ENCODE data around the gene PIN1. TPM values are rescaled to one million over a fixed set of nuclear protein-coding genes. Genes with fewer than 3 reads are reported as not detected.

PIN1 gene
- total and polyA plus RNA-seq, 2 of the 8 experiments (the other 6 are each of a cell fraction or from before 2014, with no cell fraction given): 78.3 to 90.8 TPM

DNA sequence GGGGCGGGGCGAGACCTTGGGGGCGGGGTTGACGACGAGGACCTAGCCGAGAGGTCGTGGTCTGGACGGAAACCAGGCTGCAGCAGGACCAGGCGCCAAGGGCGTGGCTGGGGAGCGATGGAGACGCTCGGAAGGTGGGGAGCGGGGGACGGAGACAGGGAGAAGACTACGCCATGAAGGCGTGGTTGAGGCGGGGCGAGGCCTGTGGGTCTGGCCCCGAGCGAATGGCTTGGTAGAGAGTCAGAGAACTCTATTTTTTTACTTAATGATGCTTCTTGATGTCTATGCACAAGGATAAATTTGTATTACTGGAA is 15.6 kb upstream of the PIN1 start (continued):
- TF ChIP-seq, protein P1, sequence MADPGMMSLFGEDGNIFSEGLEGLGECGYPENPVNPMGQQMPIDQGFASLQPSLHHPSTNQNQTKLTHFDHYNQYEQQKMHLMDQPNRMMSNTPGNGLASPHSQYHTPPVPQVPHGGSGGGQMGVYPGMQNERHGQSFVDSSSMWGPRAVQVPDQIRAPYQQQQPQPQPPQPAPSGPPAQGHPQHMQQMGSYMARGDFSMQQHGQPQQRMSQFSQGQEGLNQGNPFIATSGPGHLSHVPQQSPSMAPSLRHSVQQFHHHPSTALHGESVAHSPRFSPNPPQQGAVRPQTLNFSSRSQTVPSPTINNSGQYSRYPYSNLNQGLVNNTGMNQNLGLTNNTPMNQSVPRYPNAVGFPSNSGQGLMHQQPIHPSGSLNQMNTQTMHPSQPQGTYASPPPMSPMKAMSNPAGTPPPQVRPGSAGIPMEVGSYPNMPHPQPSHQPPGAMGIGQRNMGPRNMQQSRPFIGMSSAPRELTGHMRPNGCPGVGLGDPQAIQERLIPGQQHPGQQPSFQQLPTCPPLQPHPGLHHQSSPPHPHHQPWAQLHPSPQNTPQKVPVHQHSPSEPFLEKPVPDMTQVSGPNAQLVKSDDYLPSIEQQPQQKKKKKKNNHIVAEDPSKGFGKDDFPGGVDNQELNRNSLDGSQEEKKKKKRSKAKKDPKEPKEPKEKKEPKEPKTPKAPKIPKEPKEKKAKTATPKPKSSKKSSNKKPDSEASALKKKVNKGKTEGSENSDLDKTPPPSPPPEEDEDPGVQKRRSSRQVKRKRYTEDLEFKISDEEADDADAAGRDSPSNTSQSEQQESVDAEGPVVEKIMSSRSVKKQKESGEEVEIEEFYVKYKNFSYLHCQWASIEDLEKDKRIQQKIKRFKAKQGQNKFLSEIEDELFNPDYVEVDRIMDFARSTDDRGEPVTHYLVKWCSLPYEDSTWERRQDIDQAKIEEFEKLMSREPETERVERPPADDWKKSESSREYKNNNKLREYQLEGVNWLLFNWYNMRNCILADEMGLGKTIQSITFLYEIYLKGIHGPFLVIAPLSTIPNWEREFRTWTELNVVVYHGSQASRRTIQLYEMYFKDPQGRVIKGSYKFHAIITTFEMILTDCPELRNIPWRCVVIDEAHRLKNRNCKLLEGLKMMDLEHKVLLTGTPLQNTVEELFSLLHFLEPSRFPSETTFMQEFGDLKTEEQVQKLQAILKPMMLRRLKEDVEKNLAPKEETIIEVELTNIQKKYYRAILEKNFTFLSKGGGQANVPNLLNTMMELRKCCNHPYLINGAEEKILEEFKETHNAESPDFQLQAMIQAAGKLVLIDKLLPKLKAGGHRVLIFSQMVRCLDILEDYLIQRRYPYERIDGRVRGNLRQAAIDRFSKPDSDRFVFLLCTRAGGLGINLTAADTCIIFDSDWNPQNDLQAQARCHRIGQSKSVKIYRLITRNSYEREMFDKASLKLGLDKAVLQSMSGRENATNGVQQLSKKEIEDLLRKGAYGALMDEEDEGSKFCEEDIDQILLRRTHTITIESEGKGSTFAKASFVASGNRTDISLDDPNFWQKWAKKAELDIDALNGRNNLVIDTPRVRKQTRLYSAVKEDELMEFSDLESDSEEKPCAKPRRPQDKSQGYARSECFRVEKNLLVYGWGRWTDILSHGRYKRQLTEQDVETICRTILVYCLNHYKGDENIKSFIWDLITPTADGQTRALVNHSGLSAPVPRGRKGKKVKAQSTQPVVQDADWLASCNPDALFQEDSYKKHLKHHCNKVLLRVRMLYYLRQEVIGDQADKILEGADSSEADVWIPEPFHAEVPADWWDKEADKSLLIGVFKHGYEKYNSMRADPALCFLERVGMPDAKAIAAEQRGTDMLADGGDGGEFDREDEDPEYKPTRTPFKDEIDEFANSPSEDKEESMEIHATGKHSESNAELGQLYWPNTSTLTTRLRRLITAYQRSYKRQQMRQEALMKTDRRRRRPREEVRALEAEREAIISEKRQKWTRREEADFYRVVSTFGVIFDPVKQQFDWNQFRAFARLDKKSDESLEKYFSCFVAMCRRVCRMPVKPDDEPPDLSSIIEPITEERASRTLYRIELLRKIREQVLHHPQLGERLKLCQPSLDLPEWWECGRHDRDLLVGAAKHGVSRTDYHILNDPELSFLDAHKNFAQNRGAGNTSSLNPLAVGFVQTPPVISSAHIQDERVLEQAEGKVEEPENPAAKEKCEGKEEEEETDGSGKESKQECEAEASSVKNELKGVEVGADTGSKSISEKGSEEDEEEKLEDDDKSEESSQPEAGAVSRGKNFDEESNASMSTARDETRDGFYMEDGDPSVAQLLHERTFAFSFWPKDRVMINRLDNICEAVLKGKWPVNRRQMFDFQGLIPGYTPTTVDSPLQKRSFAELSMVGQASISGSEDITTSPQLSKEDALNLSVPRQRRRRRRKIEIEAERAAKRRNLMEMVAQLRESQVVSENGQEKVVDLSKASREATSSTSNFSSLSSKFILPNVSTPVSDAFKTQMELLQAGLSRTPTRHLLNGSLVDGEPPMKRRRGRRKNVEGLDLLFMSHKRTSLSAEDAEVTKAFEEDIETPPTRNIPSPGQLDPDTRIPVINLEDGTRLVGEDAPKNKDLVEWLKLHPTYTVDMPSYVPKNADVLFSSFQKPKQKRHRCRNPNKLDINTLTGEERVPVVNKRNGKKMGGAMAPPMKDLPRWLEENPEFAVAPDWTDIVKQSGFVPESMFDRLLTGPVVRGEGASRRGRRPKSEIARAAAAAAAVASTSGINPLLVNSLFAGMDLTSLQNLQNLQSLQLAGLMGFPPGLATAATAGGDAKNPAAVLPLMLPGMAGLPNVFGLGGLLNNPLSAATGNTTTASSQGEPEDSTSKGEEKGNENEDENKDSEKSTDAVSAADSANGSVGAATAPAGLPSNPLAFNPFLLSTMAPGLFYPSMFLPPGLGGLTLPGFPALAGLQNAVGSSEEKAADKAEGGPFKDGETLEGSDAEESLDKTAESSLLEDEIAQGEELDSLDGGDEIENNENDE (IDR thresholded peaks at IDR 0.05; ENCODE audit: insufficient replicate concordance, low read length): no peak
- 0 out of 2 replicates have a peak, but pooled peaks have one; percentile 39 for TF ChIP-seq RFX5 (IDR thresholded peaks at IDR 0.05; ENCODE audit: borderline replicate concordance, low read depth, low read length)
